HepG2 (cell line): ENCODE data around the gene ELP4.

ENCODE experiments used
- ADNP ChIP-seq: sonication (generic); formaldehyde crosslinking; IDR thresholded peaks from 2 replicates; pipeline ENCODE4 v1.4.0; 2020; ENCODE audit warnings: missing genetic modification reagents
- RNF2 ChIP-seq: fragments of 450-650 bp; conservative IDR thresholded peaks from 2 replicates; pipeline ENCODE4 v1.6.1; 2016; ENCODE audit warnings: low read depth

DNA sequence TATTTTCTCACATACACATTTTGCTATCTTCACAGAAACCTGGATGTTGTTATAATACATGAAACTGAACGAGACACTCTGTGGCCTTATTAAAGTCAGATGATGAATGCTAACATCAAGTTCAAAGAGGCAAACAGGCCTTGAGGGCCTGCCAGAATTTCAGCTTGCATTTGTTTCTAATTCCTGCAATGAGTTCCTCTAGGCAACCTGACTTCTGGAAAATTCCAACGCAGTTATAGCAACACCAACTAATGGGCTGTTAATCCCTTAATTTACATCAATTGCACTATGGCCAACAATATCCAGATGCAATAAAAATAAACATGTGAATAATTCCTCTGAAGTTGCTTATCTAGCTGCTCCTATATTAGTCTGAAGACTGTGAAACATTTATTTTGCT, 282.5 kb downstream of the ELP4 start:
- TF ChIP-seq RNF2 (no peak), ADNP (CRISPR knock-in tag) (no peak)
